A673 (cell line): Measurements from ENCODE around the gene H19. TPM values are rescaled to one million over a fixed set of nuclear protein-coding genes. Genes with fewer than 3 reads are reported as not detected.

ENCODE experiments used
- BruUV-seq: library from RNA; stranded (reverse); fragments of 400-500 nt; replicated peaks from 2 replicates; lab custom pipeline; 2021; lab: Mats Ljungman, UMichigan
- CTCF ChIA-PET: fragments of 300-600 bp; sonication (Branson Sonifier 250); formaldehyde crosslinking; loops from one replicate; lab custom pipeline; 2022; ENCODE audit warnings: antibody characterized with exemption; lab: Charles Lee
- POLR2A ChIA-PET: fragments of 300-600 bp; sonication (Branson Sonifier 250); formaldehyde crosslinking; loops from one replicate; lab custom pipeline; 2022; ENCODE audit warnings: antibody characterized with exemption; ENCODE audit not compliant: low non-redundant PET; lab: Charles Lee
- DNase-seq: peaks from one replicate; pipeline ENCODE4 v3.0.0-alpha.2; 2015; ENCODE audit warnings: low spot score
- H3K27ac ChIP-seq: fragments of 200-600 bp; sonication (generic); 2 replicates; pipeline ENCODE4 v1.5.1; 2016; ENCODE audit warnings: mixed run types, low read depth, mild to moderate bottlenecking, mixed read lengths, antibody characterized with exemption, low read length; ENCODE audit not compliant: poor library complexity, severe bottlenecking
- H3K27me3 ChIP-seq: fragments of 200-600 bp; sonication (generic); replicated peaks from 2 replicates; pipeline ENCODE4 v1.6.1; 2017; ENCODE audit warnings: mixed run types, low read depth, mild to moderate bottlenecking, mixed read lengths, antibody characterized with exemption, low read length; ENCODE audit not compliant: insufficient read depth, poor library complexity
- H3K36me3 ChIP-seq: fragments of 200-600 bp; sonication (generic); 2 replicates; pipeline ENCODE4 v1.6.1; 2016; ENCODE audit warnings: mixed run types, mild to moderate bottlenecking, mixed read lengths, antibody characterized with exemption, low read length; ENCODE audit not compliant: insufficient read depth, poor library complexity, severe bottlenecking
- H3K4me1 ChIP-seq: fragments of 200-600 bp; sonication (generic); 2 replicates; pipeline ENCODE4 v1.6.1; 2017; ENCODE audit warnings: mixed run types, mild to moderate bottlenecking, mixed read lengths, antibody characterized with exemption, low read length; ENCODE audit not compliant: insufficient read depth, poor library complexity, severe bottlenecking
- H3K4me3 ChIP-seq: fragments of 200-600 bp; sonication (generic); 2 replicates; pipeline ENCODE4 v1.5.1; 2016; ENCODE audit warnings: low read depth, mixed run types, mild to moderate bottlenecking, mixed read lengths, low read length; ENCODE audit not compliant: poor library complexity, severe bottlenecking
- H3K9me3 ChIP-seq: fragments of 200-600 bp; sonication (generic); 2 replicates; pipeline ENCODE4 v1.6.1; 2016; ENCODE audit warnings: mixed run types, low read depth, mild to moderate bottlenecking, mixed read lengths, antibody characterized with exemption, low read length; ENCODE audit not compliant: poor library complexity, severe bottlenecking
- EZH2 ChIP-seq: fragments of 200-600 bp; sonication (generic); IDR thresholded peaks from 2 replicates; pipeline ENCODE4 v1.6.1; 2017; ENCODE audit warnings: borderline replicate concordance, low read depth, mild to moderate bottlenecking, mixed read lengths, antibody characterized with exemption, low read length; ENCODE audit not compliant: poor library complexity, severe bottlenecking
- intact Hi-C: fragments of 100-400 bp; cut with micrococcal nuclease; formaldehyde crosslinking; loops from one replicate; pipeline ENCODE4 v1.10.0; 2022; ENCODE audit not compliant: unreplicated experiment
- total RNA-seq: library from RNA; stranded (reverse); gene quantifications from 2 replicates; pipeline ENCODE4 v1.2.3, GENCODE V29; 2021
- TF ChIP-seq, protein P1 (sequence below): fragments of 300-800, 200-600 bp; sonication (generic); conservative IDR thresholded peaks from 2 replicates; pipeline ENCODE4 v1.5.1; 2017; ENCODE audit warnings: low read depth, mild to moderate bottlenecking, antibody characterized with exemption, low read length, moderate library complexity, mixed read lengths

Gene H19
- total RNA-seq, 1 experiment from 2014 or later, result not detected

- TF ChIP-seq, protein P1, sequence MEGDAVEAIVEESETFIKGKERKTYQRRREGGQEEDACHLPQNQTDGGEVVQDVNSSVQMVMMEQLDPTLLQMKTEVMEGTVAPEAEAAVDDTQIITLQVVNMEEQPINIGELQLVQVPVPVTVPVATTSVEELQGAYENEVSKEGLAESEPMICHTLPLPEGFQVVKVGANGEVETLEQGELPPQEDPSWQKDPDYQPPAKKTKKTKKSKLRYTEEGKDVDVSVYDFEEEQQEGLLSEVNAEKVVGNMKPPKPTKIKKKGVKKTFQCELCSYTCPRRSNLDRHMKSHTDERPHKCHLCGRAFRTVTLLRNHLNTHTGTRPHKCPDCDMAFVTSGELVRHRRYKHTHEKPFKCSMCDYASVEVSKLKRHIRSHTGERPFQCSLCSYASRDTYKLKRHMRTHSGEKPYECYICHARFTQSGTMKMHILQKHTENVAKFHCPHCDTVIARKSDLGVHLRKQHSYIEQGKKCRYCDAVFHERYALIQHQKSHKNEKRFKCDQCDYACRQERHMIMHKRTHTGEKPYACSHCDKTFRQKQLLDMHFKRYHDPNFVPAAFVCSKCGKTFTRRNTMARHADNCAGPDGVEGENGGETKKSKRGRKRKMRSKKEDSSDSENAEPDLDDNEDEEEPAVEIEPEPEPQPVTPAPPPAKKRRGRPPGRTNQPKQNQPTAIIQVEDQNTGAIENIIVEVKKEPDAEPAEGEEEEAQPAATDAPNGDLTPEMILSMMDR, result no peak
- no peak for TF ChIP-seq EZH2
- POLR2A ChIA-PET, result no interaction called here
- Histone ChIP-seq H3K9me3 (no peaks in the 10 kb centered on the region), H3K4me1 (no peaks in the 10 kb centered on the region), H3K27me3 (no peaks in the 10 kb centered on the region), H3K27ac (no peak overlapping the region), H3K4me3 (no peak overlapping the region), H3K36me3 (no peaks in the 10 kb centered on the region)
- no TSS peak for BruUV-seq
- intact Hi-C loops, result no loop called here
- DNase-seq, result no peak
- CTCF ChIA-PET, result no interaction called here
Measured at GRCh38 chr11:1964955-1965354, 32.7 kb downstream of the H19 start.

DNA sequence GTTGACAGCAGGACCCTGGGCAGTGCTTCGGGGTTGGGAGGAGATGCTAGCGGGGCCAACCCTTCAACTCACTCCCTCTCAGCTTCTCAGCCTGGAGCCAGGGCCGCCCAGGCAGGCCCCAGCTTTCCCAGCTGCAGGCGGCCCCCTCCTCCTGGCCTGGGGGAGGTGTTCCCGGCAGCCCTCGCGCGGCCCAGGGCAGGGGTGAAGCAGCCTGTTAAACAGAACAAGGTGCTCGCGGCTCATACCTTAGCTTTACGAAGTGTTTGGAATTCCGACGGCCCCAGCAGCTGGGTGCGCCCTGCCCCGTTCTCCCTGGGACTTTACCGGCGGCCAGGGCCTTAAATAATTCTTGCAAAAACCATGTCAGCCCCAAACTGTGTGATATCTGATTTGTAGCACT lies 33.3 kb downstream of the H19 start:
- BruUV-seq, result no TSS peak
- H3K27ac ChIP-seq, result no peak overlapping the region
- TF ChIP-seq, protein P1, result no peak
- TF ChIP-seq EZH2, result no peak
- ChIA-PET POLR2A (no interaction called here), CTCF (no interaction called here)
- no peaks in the 10 kb centered on the region for H3K36me3 ChIP-seq
- H3K27me3 ChIP-seq, result no peaks in the 10 kb centered on the region
- H3K4me1 ChIP-seq, result no peaks in the 10 kb centered on the region
- no peak for DNase-seq
- H3K9me3 ChIP-seq, result no peaks in the 10 kb centered on the region
- intact Hi-C loops, result no loop called here
- H3K4me3 ChIP-seq, result no peak overlapping the region

DNA sequence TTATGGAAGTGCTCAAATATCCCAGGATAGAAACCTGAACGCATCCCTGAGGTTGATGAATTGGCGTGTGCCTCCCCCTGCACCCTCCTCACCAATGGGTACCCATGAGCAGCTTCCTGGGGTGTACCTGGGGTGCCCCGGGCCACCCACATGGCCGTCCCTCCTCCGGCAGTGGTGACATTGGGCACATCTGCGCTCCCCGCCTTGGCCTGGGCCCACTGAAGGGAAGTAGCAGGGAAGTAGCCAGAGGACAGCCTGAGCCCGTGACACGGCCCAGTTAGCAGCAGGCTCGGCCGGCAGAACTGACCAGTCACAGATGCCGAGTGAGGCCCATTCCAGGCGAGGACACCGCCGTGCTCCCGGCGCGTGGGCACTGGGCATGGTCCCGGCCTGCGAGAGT lies 33.8 kb downstream of the H19 start:
- H3K36me3 ChIP-seq, result no peaks in the 10 kb centered on the region
- no peaks in the 10 kb centered on the region for H3K27me3 ChIP-seq
- H3K4me3 ChIP-seq, result no peak overlapping the region
- ChIA-PET CTCF (no interaction called here), POLR2A (no interaction called here)
- H3K27ac ChIP-seq, result no peak overlapping the region
- TF ChIP-seq, protein P1, result no peak
- no peak for TF ChIP-seq EZH2
- no peaks in the 10 kb centered on the region for H3K9me3 ChIP-seq
- no peaks in the 10 kb centered on the region for H3K4me1 ChIP-seq
- no peak for DNase-seq
- BruUV-seq, result no TSS peak
- intact Hi-C loops, result no loop called here
